Stomach (tissue), 4 donors: ENCODE results near the gene COPG2.

Experiments
- CTCF ChIP-seq, 7 experiments: fragments of 450-650 bp in 4 of 7; fragments of 200-600 bp in 3 of 7; sonication (generic) in 3 of 7; IDR thresholded peaks; one replicate each; pipeline ENCODE4 v1.5.1; 2016 to 2019; ENCODE audit warnings: antibody characterized with exemption in 7 of 7, control low read depth in 2 of 7, mild to moderate bottlenecking in 1 of 7
- POLR2A ChIP-seq, 4 donors: fragments of 450-650 bp; IDR thresholded peaks; one replicate each; pipeline ENCODE4 v1.6.1; 2016; ENCODE audit warnings: antibody characterized with exemption in 4 of 4, control low read depth in 2 of 4, mild to moderate bottlenecking in 1 of 4, moderate library complexity in 1 of 4

GRCh38 chr7:130458257-130458656 lies 210.3 kb downstream of the COPG2 start:
- TF ChIP-seq CTCF (IDR thresholded peaks at IDR 0.05) (no peak), POLR2A (IDR thresholded peaks at IDR 0.05) (no peak)
